ENCODE results near the gene SYNGR4. TPM values are rescaled to one million over a fixed set of nuclear protein-coding genes. Genes with fewer than 3 reads are reported as not detected.

Gene SYNGR4
- total and polyA plus RNA-seq, 5 experiments from 2014 or later, result not detected

GRCh38 chr19:48330012-48330681, 34.0 kb upstream of the SYNGR4 start:
- ATAC-seq (peak; percentile 29 to 42), DNase-seq (peak; percentile 71 to 94 (median 86))
- Mint-ChIP-seq H3K4me3 (peak overlapping the region; percentile 83 to 100 (median 92)), H3K36me3 (peaks cover 0 to 39% (median 25%) of the 10 kb centered on the region in 3 donors), H3K9me3 (no peaks in the 10 kb centered on the region), H3K27ac (peak overlapping the region; percentile 95 to 100 (median 96)), H3K4me1 (peaks cover 31 to 91% (median 80%) of the 10 kb centered on the region in 4 donors), H3K27me3 (no peaks in the 10 kb centered on the region)
- POLR2A ChIA-PET, result interaction anchor here (0.5 to 10.6 kb wide), 10 partner anchors 9 to 308 kb away, joined by 3 to 484 read pairs (median 4); partner anchors contain the start of genes EMP3, KDELR1, SYNGR4 and TMEM143

GRCh38 chr19:48332351-48332661, 31.9 kb upstream of the SYNGR4 start:
- POLR2A ChIA-PET, result interaction anchor here (0.5 to 10.6 kb wide), 7 partner anchors 11 to 306 kb away, joined by 3 to 484 read pairs (median 5); partner anchors contain the start of genes EMP3, SYNGR4 and TMEM143
- Mint-ChIP-seq H3K9me3 (no peaks in the 10 kb centered on the region), H3K4me3 (peak overlapping the region; percentile 92 to 100 (median 96)), H3K36me3 (peaks cover 0 to 33% (median 23%) of the 10 kb centered on the region in 3 donors), H3K4me1 (peaks cover 25 to 73% (median 63%) of the 10 kb centered on the region in 4 donors), H3K27ac (peak overlapping the region; percentile 95 to 100 (median 96)), H3K27me3 (no peaks in the 10 kb centered on the region)
- no peak for ATAC-seq
- no peak for DNase-seq

GRCh38 chr19:48332662-48333466, 31.3 kb upstream of the SYNGR4 start:
- DNase-seq (peak; percentile 85 to 98 (median 96)), ATAC-seq (peak; percentile 69 to 79)
- Mint-ChIP-seq H3K4me1 (peaks cover 24 to 69% (median 57%) of the 10 kb centered on the region in 4 donors), H3K36me3 (peaks cover 0 to 28% (median 19%) of the 10 kb centered on the region in 3 donors), H3K27me3 (no peaks in the 10 kb centered on the region), H3K4me3 (peak overlapping the region; percentile 92 to 100 (median 96)), H3K9me3 (no peaks in the 10 kb centered on the region), H3K27ac (peak overlapping the region; percentile 95 to 100 (median 98))
- POLR2A ChIA-PET, result interaction anchor here (0.5 to 10.6 kb wide), 14 partner anchors 10 to 305 kb away, joined by 3 to 484 read pairs (median 4); partner anchors contain the start of genes EMP3, KDELR1, SYNGR4 and TMEM143

GRCh38 chr19:48333467-48334384, 30.4 kb upstream of the SYNGR4 start:
- Mint-ChIP-seq H3K27ac (peak overlapping the region; percentile 95 to 100 (median 98)), H3K27me3 (no peaks in the 10 kb centered on the region), H3K9me3 (no peaks in the 10 kb centered on the region), H3K4me3 (peak overlapping the region; percentile 92 to 100 (median 96)), H3K4me1 (peaks cover 27 to 64% (median 52%) of the 10 kb centered on the region in 4 donors), H3K36me3 (peaks cover 0 to 24% (median 14%) of the 10 kb centered on the region in 3 donors)
- POLR2A ChIA-PET, result interaction anchor here (0.7 to 10.6 kb wide), 16 partner anchors 9 to 251 kb away, joined by 3 to 484 read pairs (median 4); partner anchors contain the start of genes EMP3, KDELR1, SYNGR4 and TMEM143
- ATAC-seq, result peak; percentile 62
- DNase-seq, result peak; percentile 88 to 96 (median 92)

- no peaks in the 10 kb centered on the region for H3K27me3 Mint-ChIP-seq
- DNase-seq (no peak), ATAC-seq (no peak)
- peaks cover 11 to 19% (median 11%) of the 10 kb centered on the region in 4 donors for H3K4me1 Mint-ChIP-seq
- peak overlapping the region in 1 of 10 donors; percentile 14 for H3K4me3 Mint-ChIP-seq
- peak overlapping the region in 3 of 10 donors; percentile 33 to 73 (median 68) for H3K27ac Mint-ChIP-seq
- POLR2A ChIA-PET, result interaction anchor here (0.6 to 10.6 kb wide), 2 partner anchors 17 to 66 kb away, joined by 3 to 484 read pairs; partner anchors contain the start of gene EMP3
- no peaks in the 10 kb centered on the region for H3K9me3 Mint-ChIP-seq
- H3K36me3 Mint-ChIP-seq, result peaks cover 0 to 9% (median 2%) of the 10 kb centered on the region in 3 donors
Measured at GRCh38 chr19:48338253-48338755, 25.9 kb upstream of the SYNGR4 start.

GRCh38 chr19:48338802-48339503, 25.2 kb upstream of the SYNGR4 start:
- H3K4me3 Mint-ChIP-seq, result no peak overlapping the region
- no peaks in the 10 kb centered on the region for H3K27me3 Mint-ChIP-seq
- ATAC-seq (no peak), DNase-seq (no peak)
- H3K4me1 Mint-ChIP-seq, result peaks cover 9 to 12% (median 10%) of the 10 kb centered on the region in 4 donors
- H3K27ac Mint-ChIP-seq, result peak overlapping the region in 2 of 10 donors; percentile 66 to 68
- H3K36me3 Mint-ChIP-seq, result peaks cover 0 to 9% (median 2%) of the 10 kb centered on the region in 3 donors
- no peaks in the 10 kb centered on the region for H3K9me3 Mint-ChIP-seq
- POLR2A ChIA-PET, result interaction anchor here (10.6 kb wide), 1 partner anchor 18 kb away, joined by 484 read pairs; the partner anchor contains the start of gene EMP3

- no peaks in the 10 kb centered on the region for H3K27me3 Mint-ChIP-seq
- POLR2A ChIA-PET, result interaction anchor here (1.4 kb wide), 2 partner anchors 16 to 20 kb away, joined by 4 to 5 read pairs; partner anchors contain the start of gene EMP3
- no peak for ATAC-seq
- no peak overlapping the region for H3K4me3 Mint-ChIP-seq
- DNase-seq, result no peak
- no peak overlapping the region for H3K27ac Mint-ChIP-seq
- no peaks in the 10 kb centered on the region for H3K9me3 Mint-ChIP-seq
- H3K36me3 Mint-ChIP-seq, result peaks cover 0 to 14% (median 2%) of the 10 kb centered on the region in 3 donors
- peaks cover 0 to 3% (median 0%) of the 10 kb centered on the region in 4 donors for H3K4me1 Mint-ChIP-seq
Measured at GRCh38 chr19:48340995-48341394, 23.2 kb upstream of the SYNGR4 start.

GRCh38 chr19:48341515-48342413, 22.4 kb upstream of the SYNGR4 start:
- peaks cover 0 to 16% (median 2%) of the 10 kb centered on the region in 3 donors for H3K36me3 Mint-ChIP-seq
- POLR2A ChIA-PET, result interaction anchor here (1.4 kb wide), 2 partner anchors 16 to 20 kb away, joined by 4 to 5 read pairs; partner anchors contain the start of gene EMP3

GRCh38 chr19:48342414-48342738, 21.8 kb upstream of the SYNGR4 start:
- no peak for DNase-seq
- H3K27me3 Mint-ChIP-seq, result no peaks in the 10 kb centered on the region
- H3K27ac Mint-ChIP-seq, result no peak overlapping the region
- POLR2A ChIA-PET, result no interaction called here
- no peaks in the 10 kb centered on the region for H3K9me3 Mint-ChIP-seq
- H3K4me3 Mint-ChIP-seq, result no peak overlapping the region
- peaks cover 0 to 3% (median 0%) of the 10 kb centered on the region in 4 donors for H3K4me1 Mint-ChIP-seq
- peaks cover 0 to 18% (median 2%) of the 10 kb centered on the region in 3 donors for H3K36me3 Mint-ChIP-seq
- no peak for ATAC-seq

More at GRCh38 chr19:48341515-48342413, 22.4 kb upstream of the SYNGR4 start:
- Mint-ChIP-seq H3K27ac (no peak overlapping the region), H3K4me1 (peaks cover 0 to 3% (median 0%) of the 10 kb centered on the region in 4 donors), H3K9me3 (no peaks in the 10 kb centered on the region), H3K4me3 (no peak overlapping the region), H3K27me3 (no peaks in the 10 kb centered on the region)
- DNase-seq (no peak), ATAC-seq (no peak)

GRCh38 chr19:48342841-48343540, 21.2 kb upstream of the SYNGR4 start:
- H3K36me3 Mint-ChIP-seq, result peaks cover 0 to 18% (median 2%) of the 10 kb centered on the region in 3 donors
- H3K4me3 Mint-ChIP-seq, result no peak overlapping the region
- peaks cover 0 to 3% (median 0%) of the 10 kb centered on the region in 4 donors for H3K4me1 Mint-ChIP-seq
- POLR2A ChIA-PET, result interaction anchor here (0.6 kb wide), 1 partner anchor 9 kb away, joined by 3 read pairs; no protein-coding TSS in a partner anchor
- no peaks in the 10 kb centered on the region for H3K9me3 Mint-ChIP-seq
- ATAC-seq, result no peak
- no peak overlapping the region for H3K27ac Mint-ChIP-seq
- DNase-seq, result no peak
- no peaks in the 10 kb centered on the region for H3K27me3 Mint-ChIP-seq

All from naive thymus-derived CD8-positive, alpha-beta T cell (primary cell).